Measurements from ENCODE around the gene KRT39. TPM values are rescaled to one million over a fixed set of nuclear protein-coding genes. Genes with fewer than 3 reads are reported as not detected.
"Not testable (repeated sequence)": the region's sequence is repeated elsewhere in the genome, so short reads cannot be mapped to it uniquely, and the experiment has no call there.

The KRT39 gene
- total RNA-seq, 1 experiment from 2014 or later = not detected

DNA sequence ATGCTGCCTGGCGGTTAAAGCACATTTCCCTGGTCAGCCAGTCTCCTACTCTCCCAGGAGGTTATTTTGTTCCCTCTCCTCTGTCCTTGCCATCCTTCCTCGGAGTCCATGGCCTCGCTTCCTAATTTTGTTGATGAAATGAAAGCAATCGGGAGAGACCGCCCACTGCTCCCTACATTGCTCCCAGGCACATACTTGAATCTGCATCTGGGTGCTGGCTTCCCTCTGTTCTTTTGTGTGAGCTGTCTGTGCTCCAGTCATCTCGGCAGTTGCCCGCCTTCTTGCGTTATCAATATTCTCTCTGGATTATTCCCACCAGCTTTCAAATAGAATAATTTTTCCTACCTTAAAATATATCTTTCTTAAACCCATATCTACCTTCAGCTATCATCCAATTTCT is 40.4 kb downstream of the KRT39 start:
- no TSS peak for BruUV-seq (replicated peaks)
- H3K36me3 ChIP-seq (ENCODE audit: insufficient read depth, low read length, poor library complexity, severe bottlenecking) = no peaks in the 10 kb centered on the region
- H3K4me1 ChIP-seq (ENCODE audit: insufficient read depth, low read length, poor library complexity, severe bottlenecking) = no peaks in the 10 kb centered on the region
- ChIA-PET POLR2A (ENCODE audit: low non-redundant PET) (no interaction called here), CTCF (no interaction called here)
- no peak for DNase-seq (ENCODE audit: low spot score)
- no peaks in the 10 kb centered on the region for H3K9me3 ChIP-seq (ENCODE audit: low read depth, low read length, poor library complexity, severe bottlenecking)
- H3K4me3 ChIP-seq (ENCODE audit: low read depth, low read length, poor library complexity, severe bottlenecking) = no peak overlapping the region
- H3K27me3 ChIP-seq (replicated peaks; ENCODE audit: insufficient read depth, low read depth, low read length, poor library complexity) = no peaks in the 10 kb centered on the region
- intact Hi-C loops (cut with micrococcal nuclease; ENCODE audit: unreplicated experiment) = no loop called here
- TF ChIP-seq, protein P1, sequence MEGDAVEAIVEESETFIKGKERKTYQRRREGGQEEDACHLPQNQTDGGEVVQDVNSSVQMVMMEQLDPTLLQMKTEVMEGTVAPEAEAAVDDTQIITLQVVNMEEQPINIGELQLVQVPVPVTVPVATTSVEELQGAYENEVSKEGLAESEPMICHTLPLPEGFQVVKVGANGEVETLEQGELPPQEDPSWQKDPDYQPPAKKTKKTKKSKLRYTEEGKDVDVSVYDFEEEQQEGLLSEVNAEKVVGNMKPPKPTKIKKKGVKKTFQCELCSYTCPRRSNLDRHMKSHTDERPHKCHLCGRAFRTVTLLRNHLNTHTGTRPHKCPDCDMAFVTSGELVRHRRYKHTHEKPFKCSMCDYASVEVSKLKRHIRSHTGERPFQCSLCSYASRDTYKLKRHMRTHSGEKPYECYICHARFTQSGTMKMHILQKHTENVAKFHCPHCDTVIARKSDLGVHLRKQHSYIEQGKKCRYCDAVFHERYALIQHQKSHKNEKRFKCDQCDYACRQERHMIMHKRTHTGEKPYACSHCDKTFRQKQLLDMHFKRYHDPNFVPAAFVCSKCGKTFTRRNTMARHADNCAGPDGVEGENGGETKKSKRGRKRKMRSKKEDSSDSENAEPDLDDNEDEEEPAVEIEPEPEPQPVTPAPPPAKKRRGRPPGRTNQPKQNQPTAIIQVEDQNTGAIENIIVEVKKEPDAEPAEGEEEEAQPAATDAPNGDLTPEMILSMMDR (conservative IDR thresholded peaks at IDR 0.05; ENCODE audit: low read depth, low read length) = no peak
- TF ChIP-seq EZH2 (IDR thresholded peaks at IDR 0.05; ENCODE audit: borderline replicate concordance, low read depth, low read length, poor library complexity, severe bottlenecking) = no peak
- H3K27ac ChIP-seq (ENCODE audit: low read depth, low read length, poor library complexity, severe bottlenecking) = no peak overlapping the region

DNA sequence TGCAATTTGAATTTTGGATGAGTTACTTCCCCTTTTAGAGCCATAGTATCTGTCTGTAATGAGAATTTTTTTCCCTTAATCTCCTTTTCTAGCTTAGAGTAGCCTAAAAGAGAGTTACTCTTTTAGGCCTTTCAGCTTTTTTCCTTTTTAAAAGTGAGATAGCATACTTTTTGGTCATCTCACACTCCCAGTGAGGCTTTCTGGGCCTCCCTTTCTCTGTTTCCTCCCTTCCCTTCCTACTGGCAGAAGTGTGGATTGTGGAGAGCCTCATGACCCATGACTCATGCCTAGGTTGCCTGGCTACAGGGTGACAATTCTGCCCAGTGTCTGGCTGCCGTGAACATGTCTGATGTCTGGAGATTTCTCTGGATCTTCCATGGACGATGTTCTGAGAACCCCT is 44.5 kb downstream of the KRT39 start:
- intact Hi-C loops (cut with micrococcal nuclease; ENCODE audit: unreplicated experiment) = no loop called here
- BruUV-seq (replicated peaks) = no TSS peak
- H3K36me3 ChIP-seq (ENCODE audit: insufficient read depth, low read length, poor library complexity, severe bottlenecking) = no peaks in the 10 kb centered on the region
- no peak overlapping the region for H3K4me3 ChIP-seq (ENCODE audit: low read depth, low read length, poor library complexity, severe bottlenecking)
- no peaks in the 10 kb centered on the region for H3K9me3 ChIP-seq (ENCODE audit: low read depth, low read length, poor library complexity, severe bottlenecking)
- H3K4me1 ChIP-seq (ENCODE audit: insufficient read depth, low read length, poor library complexity, severe bottlenecking) = no peaks in the 10 kb centered on the region
- H3K27me3 ChIP-seq (replicated peaks; ENCODE audit: insufficient read depth, low read depth, low read length, poor library complexity) = no peaks in the 10 kb centered on the region
- no peak for DNase-seq (ENCODE audit: low spot score)
- POLR2A ChIA-PET (ENCODE audit: low non-redundant PET) = no interaction called here
- CTCF ChIA-PET = no interaction called here
- TF ChIP-seq EZH2 (IDR thresholded peaks at IDR 0.05; ENCODE audit: borderline replicate concordance, low read depth, low read length, poor library complexity, severe bottlenecking) = no peak
- TF ChIP-seq, protein P1 (conservative IDR thresholded peaks at IDR 0.05; ENCODE audit: low read depth, low read length) = no peak
- no peak overlapping the region for H3K27ac ChIP-seq (ENCODE audit: low read depth, low read length, poor library complexity, severe bottlenecking)

DNA sequence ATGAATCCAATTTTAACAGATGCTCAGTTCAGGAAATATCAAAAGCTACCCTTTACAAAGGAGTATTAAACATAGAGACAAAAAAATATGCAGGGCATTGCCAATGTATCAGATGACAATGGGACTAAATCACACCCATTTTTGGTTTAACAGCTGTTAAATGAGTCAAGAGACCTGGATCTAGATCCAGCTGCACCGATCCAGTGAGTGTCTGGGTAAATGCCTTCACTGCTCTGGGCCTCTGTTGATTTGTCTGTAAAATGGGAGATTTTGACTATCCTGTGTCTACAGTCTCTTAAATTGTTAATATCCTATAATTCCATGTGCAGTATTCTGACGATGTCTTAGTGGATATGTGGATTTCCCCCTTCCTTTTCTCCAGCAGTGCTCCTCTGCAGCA is 45.7 kb downstream of the KRT39 start:
- DNase-seq (ENCODE audit: low spot score) = no peak
- no peaks in the 10 kb centered on the region for H3K4me1 ChIP-seq (ENCODE audit: insufficient read depth, low read length, poor library complexity, severe bottlenecking)
- H3K9me3 ChIP-seq (ENCODE audit: low read depth, low read length, poor library complexity, severe bottlenecking) = no peaks in the 10 kb centered on the region
- no peaks in the 10 kb centered on the region for H3K27me3 ChIP-seq (replicated peaks; ENCODE audit: insufficient read depth, low read depth, low read length, poor library complexity)
- BruUV-seq (replicated peaks) = no TSS peak
- H3K36me3 ChIP-seq (ENCODE audit: insufficient read depth, low read length, poor library complexity, severe bottlenecking) = no peaks in the 10 kb centered on the region
- ChIA-PET POLR2A (ENCODE audit: low non-redundant PET) (no interaction called here), CTCF (no interaction called here)
- H3K4me3 ChIP-seq (ENCODE audit: low read depth, low read length, poor library complexity, severe bottlenecking) = no peak overlapping the region
- intact Hi-C loops (cut with micrococcal nuclease; ENCODE audit: unreplicated experiment) = no loop called here
- TF ChIP-seq, protein P1 (conservative IDR thresholded peaks at IDR 0.05; ENCODE audit: low read depth, low read length) = no peak
- H3K27ac ChIP-seq (ENCODE audit: low read depth, low read length, poor library complexity, severe bottlenecking) = no peak overlapping the region

DNA sequence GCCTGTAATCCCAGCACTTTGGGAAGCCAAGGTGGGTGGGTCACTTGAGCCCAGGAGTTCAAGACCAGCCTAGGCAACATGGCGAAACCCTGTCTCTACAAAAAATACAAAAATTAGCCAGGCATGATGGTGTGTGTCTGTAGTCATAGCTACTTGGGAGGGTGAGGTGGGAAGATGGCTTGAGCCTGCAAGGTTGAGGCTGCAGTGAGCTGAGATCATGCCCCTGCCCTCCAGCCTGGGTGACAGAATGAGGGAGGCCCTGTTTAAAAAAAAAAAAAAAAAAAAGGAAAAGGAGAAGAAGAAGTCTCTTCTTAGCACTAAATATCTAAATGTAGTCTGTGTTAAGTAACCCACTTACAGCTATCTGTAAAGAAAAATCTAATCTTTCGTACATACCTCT is 49.6 kb downstream of the KRT39 start:
- H3K9me3 ChIP-seq (ENCODE audit: low read depth, low read length, poor library complexity, severe bottlenecking); H3K36me3 ChIP-seq (ENCODE audit: insufficient read depth, low read length, poor library complexity, severe bottlenecking); H3K4me3 ChIP-seq (ENCODE audit: low read depth, low read length, poor library complexity, severe bottlenecking); H3K27ac ChIP-seq (ENCODE audit: low read depth, low read length, poor library complexity, severe bottlenecking); intact Hi-C loops (cut with micrococcal nuclease; ENCODE audit: unreplicated experiment); BruUV-seq (replicated peaks); DNase-seq (ENCODE audit: low spot score); H3K27me3 ChIP-seq (replicated peaks; ENCODE audit: insufficient read depth, low read depth, low read length, poor library complexity); H3K4me1 ChIP-seq (ENCODE audit: insufficient read depth, low read length, poor library complexity, severe bottlenecking); CTCF ChIA-PET; POLR2A ChIA-PET (ENCODE audit: low non-redundant PET): not testable (repeated sequence)

Data from A673 (cell line).